ENCODE data around the gene LSR.

DNA sequence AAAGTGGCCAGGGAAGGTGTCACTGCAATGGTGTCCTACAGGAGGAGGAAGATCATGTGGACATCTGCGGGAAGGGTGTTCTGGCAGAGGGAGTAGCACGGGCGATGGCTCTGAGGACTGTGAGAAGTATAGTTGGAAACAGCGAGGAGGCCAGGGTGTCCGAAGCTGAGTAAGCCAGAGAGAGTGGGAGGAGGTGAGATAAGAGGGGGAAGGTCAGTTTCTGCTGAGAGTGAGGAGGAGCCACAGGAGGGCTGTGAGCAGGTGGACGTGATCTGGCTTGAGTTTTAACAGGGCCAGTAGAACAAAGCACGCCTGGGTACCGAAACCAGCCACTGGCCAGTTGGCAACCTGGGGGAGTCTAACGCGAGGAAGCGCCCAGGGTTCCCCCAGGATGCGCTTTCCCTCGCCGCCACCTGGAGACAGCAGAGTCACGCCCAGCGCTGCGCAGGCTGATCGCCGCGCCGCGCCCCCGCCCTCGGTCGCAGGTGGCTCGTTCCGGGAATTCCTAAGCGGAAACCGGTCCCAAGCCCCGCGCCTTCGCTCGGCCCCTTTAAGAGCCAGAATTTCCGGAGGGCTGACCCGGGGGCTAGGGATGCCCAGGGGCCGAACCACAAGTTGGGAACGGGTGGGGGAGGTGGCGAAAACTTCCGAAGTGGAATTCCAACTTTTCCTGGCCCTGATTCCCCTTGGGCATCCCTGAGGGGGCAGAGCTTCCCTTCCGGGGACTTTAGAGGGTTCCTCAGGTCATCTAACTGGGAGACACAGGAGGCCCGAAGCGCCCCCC, 1.1 kb upstream of the LSR start:
- no peak for TF ChIP-seq POLR2A (IDR thresholded peaks at IDR 0.05)
- TF ChIP-seq, protein P1, sequence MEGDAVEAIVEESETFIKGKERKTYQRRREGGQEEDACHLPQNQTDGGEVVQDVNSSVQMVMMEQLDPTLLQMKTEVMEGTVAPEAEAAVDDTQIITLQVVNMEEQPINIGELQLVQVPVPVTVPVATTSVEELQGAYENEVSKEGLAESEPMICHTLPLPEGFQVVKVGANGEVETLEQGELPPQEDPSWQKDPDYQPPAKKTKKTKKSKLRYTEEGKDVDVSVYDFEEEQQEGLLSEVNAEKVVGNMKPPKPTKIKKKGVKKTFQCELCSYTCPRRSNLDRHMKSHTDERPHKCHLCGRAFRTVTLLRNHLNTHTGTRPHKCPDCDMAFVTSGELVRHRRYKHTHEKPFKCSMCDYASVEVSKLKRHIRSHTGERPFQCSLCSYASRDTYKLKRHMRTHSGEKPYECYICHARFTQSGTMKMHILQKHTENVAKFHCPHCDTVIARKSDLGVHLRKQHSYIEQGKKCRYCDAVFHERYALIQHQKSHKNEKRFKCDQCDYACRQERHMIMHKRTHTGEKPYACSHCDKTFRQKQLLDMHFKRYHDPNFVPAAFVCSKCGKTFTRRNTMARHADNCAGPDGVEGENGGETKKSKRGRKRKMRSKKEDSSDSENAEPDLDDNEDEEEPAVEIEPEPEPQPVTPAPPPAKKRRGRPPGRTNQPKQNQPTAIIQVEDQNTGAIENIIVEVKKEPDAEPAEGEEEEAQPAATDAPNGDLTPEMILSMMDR (IDR thresholded peaks at IDR 0.05) = peak; percentile 46 to 67 (median 58)
